Right lobe of liver (tissue), 6 donors: ENCODE results near the gene KBTBD13. TPM values are rescaled to one million over a fixed set of nuclear protein-coding genes. Genes with fewer than 3 reads are reported as not detected.

Experiments
- ATAC-seq, 4 donors: fragments of 200-7000 bp; cut with Tn5 transposase; one replicate each; pipeline ENCODE4 v1.9.1; 2020; ENCODE audit warnings: mild to moderate bottlenecking in 4 of 4, moderate library complexity in 4 of 4
- DNase-seq, 3 donors: peaks; one replicate each; pipeline ENCODE4 v3.0.0-alpha.2; 2020
- H3K27ac ChIP-seq, 3 donors: fragments of 200-600 bp; one replicate each; pipeline ENCODE4 v1.8.0; 2022
- H3K27me3 ChIP-seq, 2 donors: fragments of 200-600 bp; one replicate each; pipeline ENCODE4 v1.8.0; 2022
- H3K36me3 ChIP-seq, 4 donors: fragments of 200-600 bp; sonication (generic) in 1 of 4; one replicate each; pipeline versions ENCODE4 v1.5.1 to v1.8.0; 2017 to 2022; ENCODE audit warnings: control low read depth in 1 of 4
- H3K4me1 ChIP-seq, 4 donors: fragments of 200-600 bp; sonication (generic) in 1 of 4; one replicate each; pipeline versions ENCODE4 v1.5.1 to v1.8.0; 2017 to 2022; ENCODE audit warnings: control low read depth in 1 of 4
- H3K4me3 ChIP-seq, 3 donors: fragments of 200-600 bp; one replicate each; pipeline ENCODE4 v1.8.0; 2022
- H3K9me3 ChIP-seq, 4 donors: fragments of 200-600 bp; sonication (generic) in 1 of 4; one replicate each; pipeline versions ENCODE4 v1.5.1 to v1.8.0; 2017 to 2022; ENCODE audit warnings: control low read depth in 1 of 4
- CTCF ChIP-seq, 4 donors: fragments of 200-600 bp in 3 of 4; fragments of 450-650 bp in 1 of 4; IDR thresholded peaks; one replicate each; pipeline versions ENCODE4 v1.5.1 to v1.8.0; 2016 to 2022; ENCODE audit warnings: antibody characterized with exemption in 4 of 4, mild to moderate bottlenecking in 2 of 4
- POLR2A ChIP-seq: fragments of 450-650 bp; IDR thresholded peaks from one replicate; pipeline ENCODE4 v1.6.1; 2017; ENCODE audit warnings: antibody characterized with exemption, mild to moderate bottlenecking
- WGBS: methylation state at CpG from one replicate; pipeline ENCODE4 v1.1.6; 2018; ENCODE audit warnings: low coverage, low lambda C conversion rate; ENCODE audit not compliant: insufficient coverage; ENCODE audit errors: missing lambda C conversion rate; 5-methylcytosine and 5-hydroxymethylcytosine counted together
- intact Hi-C, 2 donors: fragments of 100-400 bp; cut with DNase I; formaldehyde crosslinking; loops; one replicate each; pipeline versions ENCODE4 v1.11.2 to v1.14.1; 2022
- total RNA-seq, 6 experiments: library from RNA; depleted of rRNA in 2 of 6; stranded (reverse); fragments of >200 nt in 2 of 6; fragmentation: NEBNext Ultra II Directional in 3 of 6; extraction: Animal tissue kit (Norgen Biotek cat#: 25700) in 3 of 6; gene quantifications; one replicate each; pipeline versions ENCODE4 v1.1.0 to v1.2.4, GENCODE V29; 2016 to 2023
- donor health status: DM: no; HTN: yes; CAD: no.
- donor health status: DM: no; HTN: no; CAD: no.
- donor health status: DM: no; HTN: no; CAD: no.
- donor health status: DM: no; HTN: yes; CAD: no.
- donor health status: DM: no; HTN: yes; CAD: no.

The KBTBD13 gene
- total RNA-seq, 6 experiments from 2014 or later = not detected

GRCh38 chr15:65034719-65035118 lies 41.8 kb upstream of the KBTBD13 start:
- no peak for DNase-seq
- no peak for ATAC-seq
- no peaks in the 10 kb centered on the region for H3K36me3 ChIP-seq
- no peak overlapping the region for H3K4me3 ChIP-seq
- 80% methylated on average over 2 of the region's 11 CpGs for WGBS
- peaks cover 0 to 17% (median 7%) of the 10 kb centered on the region in 4 donors for H3K4me1 ChIP-seq
- H3K27ac ChIP-seq = no peak overlapping the region
- H3K9me3 ChIP-seq = no peaks in the 10 kb centered on the region
- TF ChIP-seq POLR2A (no peak), CTCF (IDR thresholded peaks at IDR 0.05) (no peak)
- intact Hi-C loops = loop anchor here (5.0 to 10.0 kb wide), 2 partner anchors 68 to 240 kb away; no protein-coding TSS in a partner anchor
- H3K27me3 ChIP-seq = no peaks in the 10 kb centered on the region

DNA sequence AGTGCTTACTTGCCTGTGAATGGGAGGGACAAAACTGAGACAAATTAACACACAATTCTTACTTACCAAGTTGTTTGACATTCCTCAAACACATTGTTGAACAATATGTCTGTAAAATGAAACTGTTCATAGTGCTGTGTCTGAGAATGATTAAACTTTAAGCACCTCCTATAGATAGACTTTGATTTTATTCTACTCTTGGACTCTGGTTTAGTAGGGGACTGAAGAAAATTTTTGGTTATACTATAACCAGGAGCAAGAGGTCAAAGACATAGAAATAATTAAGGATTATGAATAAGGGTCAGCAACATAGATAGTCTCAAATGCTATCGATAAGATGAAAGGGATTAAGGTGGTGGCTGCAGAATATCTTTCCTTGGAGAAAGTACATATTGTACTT lies 39.2 kb upstream of the KBTBD13 start:
- H3K27ac ChIP-seq = no peak overlapping the region
- 62% methylated on average over 1 of the region's 1 CpG for WGBS
- ATAC-seq (no peak), DNase-seq (no peak)
- H3K36me3 ChIP-seq = no peaks in the 10 kb centered on the region
- H3K4me3 ChIP-seq = no peak overlapping the region
- H3K9me3 ChIP-seq = no peaks in the 10 kb centered on the region
- TF ChIP-seq POLR2A (no peak), CTCF (IDR thresholded peaks at IDR 0.05) (no peak)
- H3K4me1 ChIP-seq = peaks cover 0 to 17% (median 7%) of the 10 kb centered on the region in 4 donors
- H3K27me3 ChIP-seq = no peaks in the 10 kb centered on the region
- intact Hi-C loops = loop anchor here in 1 of 2 donors (10.0 kb wide), 1 partner anchor 237 kb away; no protein-coding TSS in a partner anchor

GRCh38 chr15:65038428-65038827 lies 38.1 kb upstream of the KBTBD13 start:
- Histone ChIP-seq H3K27me3 (no peaks in the 10 kb centered on the region), H3K9me3 (no peaks in the 10 kb centered on the region), H3K36me3 (no peaks in the 10 kb centered on the region), H3K27ac (no peak overlapping the region), H3K4me1 (peaks cover 0 to 7% (median 3%) of the 10 kb centered on the region in 4 donors), H3K4me3 (no peak overlapping the region)
- ATAC-seq (no peak), DNase-seq (no peak)
- TF ChIP-seq CTCF (IDR thresholded peaks at IDR 0.05) (no peak), POLR2A (no peak)
- intact Hi-C loops = loop anchor here in 1 of 2 donors (10.0 kb wide), 1 partner anchor 236 kb away; no protein-coding TSS in a partner anchor
- 88% methylated on average over 2 of the region's 3 CpGs for WGBS

DNA sequence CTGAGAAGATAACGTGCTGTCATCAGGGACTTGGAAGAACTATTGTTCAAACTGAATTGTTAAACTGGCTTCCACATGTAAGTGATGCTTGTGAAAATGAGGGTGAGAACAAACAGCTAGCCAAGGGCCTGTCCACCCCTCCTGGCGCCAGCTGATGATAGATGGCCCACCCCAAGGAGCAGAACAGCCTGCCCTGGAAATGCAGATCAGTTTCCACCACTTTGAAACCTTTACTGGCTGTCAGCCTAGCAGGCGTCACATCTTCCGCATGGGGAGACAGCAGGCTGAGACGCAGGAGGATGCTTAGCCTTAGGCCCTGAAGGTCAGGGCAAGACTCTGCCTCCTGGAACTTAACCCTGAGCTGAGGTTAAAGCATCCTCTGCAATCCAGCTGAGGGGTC lies 37.7 kb upstream of the KBTBD13 start:
- peaks cover 0 to 7% (median 3%) of the 10 kb centered on the region in 4 donors for H3K4me1 ChIP-seq
- no peak overlapping the region for H3K27ac ChIP-seq
- H3K4me3 ChIP-seq = no peak overlapping the region
- ATAC-seq (peak in 1 of 4 donors; percentile 38), DNase-seq (no peak)
- no peaks in the 10 kb centered on the region for H3K9me3 ChIP-seq
- H3K27me3 ChIP-seq = no peaks in the 10 kb centered on the region
- H3K36me3 ChIP-seq = no peaks in the 10 kb centered on the region
- intact Hi-C loops = loop anchor here in 1 of 2 donors (10.0 kb wide), 1 partner anchor 236 kb away; no protein-coding TSS in a partner anchor
- WGBS = 68% methylated on average over 4 of the region's 5 CpGs
- no peak for TF ChIP-seq POLR2A
- TF ChIP-seq CTCF (IDR thresholded peaks at IDR 0.05) = no peak

GRCh38 chr15:65040461-65040860 lies 36.1 kb upstream of the KBTBD13 start:
- TF ChIP-seq POLR2A = no peak
- TF ChIP-seq CTCF (IDR thresholded peaks at IDR 0.05) = no peak
- ATAC-seq (no peak), DNase-seq (no peak)
- WGBS = 90% methylated on average over 6 of the region's 6 CpGs
- H3K9me3 ChIP-seq = no peaks in the 10 kb centered on the region
- intact Hi-C loops = no loop called here
- no peak overlapping the region for H3K4me3 ChIP-seq
- peaks cover 0 to 19% (median 10%) of the 10 kb centered on the region in 4 donors for H3K4me1 ChIP-seq
- no peak overlapping the region for H3K27ac ChIP-seq
- H3K36me3 ChIP-seq = no peaks in the 10 kb centered on the region
- no peaks in the 10 kb centered on the region for H3K27me3 ChIP-seq
